Tibial nerve (tissue), 4 donors: ENCODE data around the gene CAMTA1.

ENCODE experiments used
- EP300 ChIP-seq, 2 donors: sonication (generic); formaldehyde crosslinking; IDR thresholded peaks; one replicate each; pipeline ENCODE4 v1.6.1; 2017; ENCODE audit warnings: antibody characterized with exemption in 2 of 2, mild to moderate bottlenecking in 1 of 2
- TF ChIP-seq, protein P1 (sequence below), 5 experiments: fragments of 200-600 bp in 3 of 5; fragments of 450-650 bp in 2 of 5; sonication (generic) in 3 of 5; IDR thresholded peaks; one replicate each; pipeline ENCODE4 v1.5.1; 2016 to 2019; ENCODE audit warnings: antibody characterized with exemption in 5 of 5, mild to moderate bottlenecking in 3 of 5, moderate library complexity in 2 of 5

DNA sequence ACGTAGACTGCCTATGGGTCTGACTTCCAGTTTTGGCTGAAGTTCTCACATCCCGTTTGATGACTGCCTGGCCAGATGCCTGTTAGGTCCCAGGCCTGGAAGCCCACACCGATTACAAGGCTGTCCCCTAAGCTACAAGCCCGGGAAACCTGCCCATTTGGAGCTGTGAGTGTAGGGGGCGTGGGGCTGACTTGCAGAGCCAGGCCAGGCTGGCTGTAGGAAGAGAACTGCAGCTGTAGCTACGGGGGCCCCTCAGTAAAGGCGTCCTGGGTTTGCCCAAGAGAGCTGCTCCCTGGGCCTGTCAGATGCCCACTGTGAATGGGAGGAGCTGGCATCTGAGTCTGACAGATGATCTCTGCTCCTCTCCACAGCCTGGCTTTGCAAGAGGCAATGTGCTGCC is 199.7 kb downstream of the CAMTA1 start:
- TF ChIP-seq, protein P1, sequence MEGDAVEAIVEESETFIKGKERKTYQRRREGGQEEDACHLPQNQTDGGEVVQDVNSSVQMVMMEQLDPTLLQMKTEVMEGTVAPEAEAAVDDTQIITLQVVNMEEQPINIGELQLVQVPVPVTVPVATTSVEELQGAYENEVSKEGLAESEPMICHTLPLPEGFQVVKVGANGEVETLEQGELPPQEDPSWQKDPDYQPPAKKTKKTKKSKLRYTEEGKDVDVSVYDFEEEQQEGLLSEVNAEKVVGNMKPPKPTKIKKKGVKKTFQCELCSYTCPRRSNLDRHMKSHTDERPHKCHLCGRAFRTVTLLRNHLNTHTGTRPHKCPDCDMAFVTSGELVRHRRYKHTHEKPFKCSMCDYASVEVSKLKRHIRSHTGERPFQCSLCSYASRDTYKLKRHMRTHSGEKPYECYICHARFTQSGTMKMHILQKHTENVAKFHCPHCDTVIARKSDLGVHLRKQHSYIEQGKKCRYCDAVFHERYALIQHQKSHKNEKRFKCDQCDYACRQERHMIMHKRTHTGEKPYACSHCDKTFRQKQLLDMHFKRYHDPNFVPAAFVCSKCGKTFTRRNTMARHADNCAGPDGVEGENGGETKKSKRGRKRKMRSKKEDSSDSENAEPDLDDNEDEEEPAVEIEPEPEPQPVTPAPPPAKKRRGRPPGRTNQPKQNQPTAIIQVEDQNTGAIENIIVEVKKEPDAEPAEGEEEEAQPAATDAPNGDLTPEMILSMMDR (IDR thresholded peaks at IDR 0.05): no peak
- no peak for TF ChIP-seq EP300 (IDR thresholded peaks at IDR 0.05)
